GM19193 (cell line): ENCODE data around the gene TMEM114.

Experiments
- POLR2A ChIP-seq: IDR thresholded peaks from 4 replicates; pipeline ENCODE4 v1.6.1; 2011; ENCODE audit not compliant: insufficient read depth, insufficient read length; ENCODE audit errors: extremely low read depth

TMEM114 gene

GRCh38 chr16:8550728-8551387 is 39.5 kb downstream of the TMEM114 start:
- no peak for TF ChIP-seq POLR2A

GRCh38 chr16:8549843-8550412 is 40.4 kb downstream of the TMEM114 start:
- TF ChIP-seq POLR2A, result no peak

GRCh38 chr16:8548166-8548565 is 42.1 kb downstream of the TMEM114 start:
- no peak for TF ChIP-seq POLR2A

GRCh38 chr16:8547762-8548161 is 42.5 kb downstream of the TMEM114 start:
- TF ChIP-seq POLR2A, result no peak

GRCh38 chr16:8544406-8544805 is 45.9 kb downstream of the TMEM114 start:
- TF ChIP-seq POLR2A, result no peak

- no peak for TF ChIP-seq POLR2A
These were observed 47.1 kb downstream of the TMEM114 start for GRCh38 chr16:8543258-8543657.

- TF ChIP-seq POLR2A, result no peak
These were observed 47.9 kb downstream of the TMEM114 start for GRCh38 chr16:8542393-8542792.

- TF ChIP-seq POLR2A, result no peak
These were observed 48.4 kb downstream of the TMEM114 start for GRCh38 chr16:8541868-8542267.

- TF ChIP-seq POLR2A, result no peak
These were observed 52.5 kb downstream of the TMEM114 start for GRCh38 chr16:8537691-8538342.

GRCh38 chr16:8533509-8533908 is 56.8 kb downstream of the TMEM114 start:
- TF ChIP-seq POLR2A, result no peak

- TF ChIP-seq POLR2A, result no peak
These were observed 59.4 kb downstream of the TMEM114 start for GRCh38 chr16:8530752-8531384.

GRCh38 chr16:8528471-8528870 is 61.8 kb downstream of the TMEM114 start:
- TF ChIP-seq POLR2A, result no peak

GRCh38 chr16:8523932-8524331 is 66.4 kb downstream of the TMEM114 start:
- TF ChIP-seq POLR2A, result no peak

GRCh38 chr16:8522757-8523156 is 67.6 kb downstream of the TMEM114 start:
- TF ChIP-seq POLR2A, result no peak

- no peak for TF ChIP-seq POLR2A
These were observed 70.7 kb downstream of the TMEM114 start for GRCh38 chr16:8519643-8520042.
